CD4-positive, CD25-positive, alpha-beta regulatory T cell (primary cell): ENCODE measurements around the gene KSR2. TPM values are rescaled to one million over a fixed set of nuclear protein-coding genes. Genes with fewer than 3 reads are reported as not detected.

Experiments
- ATAC-seq, 2 donors: fragments of 150-1000 bp; cut with Tn5 transposase; one replicate each; pipeline ENCODE4 v1.10.0; 2021; ENCODE audit warnings: low read depth in 2 of 2, moderate number of reproducible peaks in 2 of 2, moderate library complexity in 1 of 2
- DNase-seq, 3 donors: peaks; one replicate each; pipeline versions ENCODE4 v3.0.0 to v3.0.0-alpha.2; 2012 to 2022; ENCODE audit warnings: mixed read lengths in 1 of 3
- H3K27ac ChIP-seq: one replicate; pipeline ENCODE4 v1.7.0; 2013; ENCODE audit warnings: mild to moderate bottlenecking, low read length; ENCODE audit not compliant: insufficient read depth, poor library complexity, severe bottlenecking
- H3K27me3 ChIP-seq: one replicate; pipeline ENCODE4 v1.7.0; 2013; ENCODE audit warnings: low read length; ENCODE audit not compliant: control insufficient read depth, insufficient read depth
- H3K36me3 ChIP-seq: one replicate; pipeline ENCODE4 v1.7.0; 2013; ENCODE audit warnings: mild to moderate bottlenecking, low read length, moderate library complexity; ENCODE audit not compliant: control insufficient read depth, insufficient read depth
- H3K4me1 ChIP-seq: 2 replicates; pipeline ENCODE4 v1.7.0; 2013; ENCODE audit warnings: mild to moderate bottlenecking, low read length; ENCODE audit not compliant: insufficient read depth, control insufficient read depth, poor library complexity, severe bottlenecking
- H3K4me3 ChIP-seq: one replicate; pipeline ENCODE4 v1.7.0; 2013; ENCODE audit warnings: low read depth, mild to moderate bottlenecking, low read length, moderate library complexity
- H3K9me3 ChIP-seq, 2 experiments: 1 replicate in 1 of 2; 2 replicates in 1 of 2; pipeline ENCODE4 v1.7.0; 2013; ENCODE audit warnings: low read length in 2 of 2, mild to moderate bottlenecking in 1 of 2, moderate library complexity in 1 of 2; ENCODE audit not compliant: control insufficient read depth in 2 of 2
- H3K27ac Mint-ChIP-seq, 3 donors: one replicate each; pipeline ENCODE4 v1.8.0; 2020 to 2022; ENCODE audit warnings: mild to moderate bottlenecking in 3 of 3, mixed read lengths in 3 of 3, moderate library complexity in 2 of 3
- H3K27me3 Mint-ChIP-seq: one replicate; pipeline ENCODE4 v1.8.0; 2022; ENCODE audit warnings: mild to moderate bottlenecking, mixed read lengths
- H3K36me3 Mint-ChIP-seq: one replicate; pipeline ENCODE4 v1.8.0; 2020; ENCODE audit warnings: mixed read lengths
- H3K4me1 Mint-ChIP-seq, 4 donors: one replicate each; pipeline ENCODE4 v1.8.0; 2020 to 2022; ENCODE audit warnings: mixed read lengths in 4 of 4, mild to moderate bottlenecking in 1 of 4
- H3K4me3 Mint-ChIP-seq, 4 donors: one replicate each; pipeline ENCODE4 v1.8.0; 2020 to 2022; ENCODE audit warnings: mild to moderate bottlenecking in 4 of 4, mixed read lengths in 4 of 4, moderate library complexity in 3 of 4
- H3K9me3 Mint-ChIP-seq, 7 donors: one replicate each; pipeline ENCODE4 v1.8.0; 2020 to 2022; ENCODE audit warnings: mixed read lengths in 7 of 7, mild to moderate bottlenecking in 3 of 7, moderate library complexity in 2 of 7
- polyA plus RNA-seq, 4 donors: library from polyadenylated mRNA; unstranded; fragments of 300-500 nt; fragmentation: Illumina TruSeq; gene quantifications; one replicate each; pipeline ENCODE4 v1.2.3, GENCODE V29; 2021
- total RNA-seq: library from RNA; stranded (reverse); gene quantifications from one replicate; pipeline ENCODE4 v1.2.3, GENCODE V29; 2022

KSR2 gene
- total and polyA plus RNA-seq, 5 donors from 2014 or later = 0.20 TPM; not detected in 4

- Mint-ChIP-seq H3K36me3 (no peaks in the 10 kb centered on the region), H3K27me3 (peaks cover 4% of the 10 kb centered on the region), H3K4me3 (no peak overlapping the region), H3K27ac (no peak overlapping the region), H3K9me3 (peaks cover 0 to 7% (median 1%) of the 10 kb centered on the region in 7 donors), H3K4me1 (peaks cover 0 to 7% (median 0%) of the 10 kb centered on the region in 4 donors)
- ATAC-seq = no peak
- Histone ChIP-seq H3K27me3 (no peaks in the 10 kb centered on the region), H3K9me3 (no peaks in the 10 kb centered on the region), H3K36me3 (no peaks in the 10 kb centered on the region), H3K4me1 (no peaks in the 10 kb centered on the region), H3K4me3 (no peak overlapping the region), H3K27ac (no peak overlapping the region)
- DNase-seq = no peak
Measured at GRCh38 chr12:117885211-117885610, 83.6 kb downstream of the KSR2 start.

- H3K9me3 ChIP-seq = no peaks in the 10 kb centered on the region
- ATAC-seq (no peak), DNase-seq (no peak)
- no peak overlapping the region for H3K4me3 ChIP-seq
- Mint-ChIP-seq H3K4me1 (peaks cover 0 to 7% (median 0%) of the 10 kb centered on the region in 4 donors), H3K9me3 (peaks cover 0 to 7% (median 1%) of the 10 kb centered on the region in 7 donors), H3K27me3 (peaks cover 4% of the 10 kb centered on the region), H3K27ac (no peak overlapping the region), H3K4me3 (no peak overlapping the region), H3K36me3 (no peaks in the 10 kb centered on the region)
- no peak overlapping the region for H3K27ac ChIP-seq
- H3K4me1 ChIP-seq = no peaks in the 10 kb centered on the region
- no peaks in the 10 kb centered on the region for H3K27me3 ChIP-seq
- no peaks in the 10 kb centered on the region for H3K36me3 ChIP-seq
Measured at GRCh38 chr12:117884161-117884560, 84.6 kb downstream of the KSR2 start.

- DNase-seq = no peak
- H3K27me3 Mint-ChIP-seq = peaks cover 10% of the 10 kb centered on the region
- no peaks in the 10 kb centered on the region for H3K36me3 Mint-ChIP-seq
- no peak overlapping the region for H3K27ac Mint-ChIP-seq
- peaks cover 0 to 7% (median 1%) of the 10 kb centered on the region in 7 donors for H3K9me3 Mint-ChIP-seq
- Histone ChIP-seq H3K4me3 (no peak overlapping the region), H3K27ac (no peak overlapping the region), H3K36me3 (no peaks in the 10 kb centered on the region), H3K9me3 (no peaks in the 10 kb centered on the region), H3K27me3 (no peaks in the 10 kb centered on the region), H3K4me1 (no peaks in the 10 kb centered on the region)
- peaks cover 0 to 3% (median 0%) of the 10 kb centered on the region in 4 donors for H3K4me1 Mint-ChIP-seq
- no peak overlapping the region for H3K4me3 Mint-ChIP-seq
- no peak for ATAC-seq
Measured at GRCh38 chr12:117882603-117883184, 86.1 kb downstream of the KSR2 start.

GRCh38 chr12:117882181-117882580, 86.6 kb downstream of the KSR2 start:
- Mint-ChIP-seq H3K4me1 (peaks cover 0 to 3% (median 0%) of the 10 kb centered on the region in 4 donors), H3K9me3 (peaks cover 0 to 7% (median 1%) of the 10 kb centered on the region in 7 donors), H3K4me3 (no peak overlapping the region), H3K36me3 (no peaks in the 10 kb centered on the region), H3K27ac (peak overlapping the region in 1 of 3 donors; percentile 60), H3K27me3 (peaks cover 10% of the 10 kb centered on the region)
- Histone ChIP-seq H3K4me3 (no peak overlapping the region), H3K4me1 (no peaks in the 10 kb centered on the region), H3K27me3 (no peaks in the 10 kb centered on the region), H3K27ac (no peak overlapping the region), H3K36me3 (no peaks in the 10 kb centered on the region), H3K9me3 (no peaks in the 10 kb centered on the region)
- no peak for DNase-seq
- ATAC-seq = no peak

GRCh38 chr12:117881517-117881916, 87.3 kb downstream of the KSR2 start:
- Mint-ChIP-seq H3K36me3 (no peaks in the 10 kb centered on the region), H3K27ac (no peak overlapping the region), H3K4me3 (no peak overlapping the region), H3K27me3 (peaks cover 10% of the 10 kb centered on the region), H3K9me3 (peaks cover 0 to 7% (median 1%) of the 10 kb centered on the region in 7 donors), H3K4me1 (peaks cover 0 to 3% (median 0%) of the 10 kb centered on the region in 4 donors)
- no peak overlapping the region for H3K27ac ChIP-seq
- ATAC-seq (no peak), DNase-seq (no peak)
- no peaks in the 10 kb centered on the region for H3K27me3 ChIP-seq
- no peak overlapping the region for H3K4me3 ChIP-seq
- no peaks in the 10 kb centered on the region for H3K36me3 ChIP-seq
- H3K4me1 ChIP-seq = no peaks in the 10 kb centered on the region
- H3K9me3 ChIP-seq = no peaks in the 10 kb centered on the region

GRCh38 chr12:117878605-117879004, 90.2 kb downstream of the KSR2 start:
- Histone ChIP-seq H3K27ac (no peak overlapping the region), H3K9me3 (no peaks in the 10 kb centered on the region), H3K27me3 (no peaks in the 10 kb centered on the region), H3K4me1 (peaks cover 9% of the 10 kb centered on the region), H3K4me3 (no peak overlapping the region), H3K36me3 (no peaks in the 10 kb centered on the region)
- Mint-ChIP-seq H3K9me3 (peaks cover 0 to 7% (median 1%) of the 10 kb centered on the region in 7 donors), H3K27me3 (peaks cover 22% of the 10 kb centered on the region), H3K4me1 (peaks cover 0 to 18% (median 6%) of the 10 kb centered on the region in 4 donors), H3K27ac (no peak overlapping the region), H3K4me3 (no peak overlapping the region), H3K36me3 (no peaks in the 10 kb centered on the region)
- DNase-seq (no peak), ATAC-seq (no peak)

GRCh38 chr12:117876436-117876816, 92.4 kb downstream of the KSR2 start:
- Mint-ChIP-seq H3K27me3 (peaks cover 24% of the 10 kb centered on the region), H3K27ac (peak overlapping the region in 1 of 3 donors; percentile 67), H3K4me3 (peak overlapping the region in 1 of 4 donors; percentile 63)

More at GRCh38 chr12:117876436-117876816, 92.4 kb downstream of the KSR2 start:
- H3K4me3 ChIP-seq = no peak overlapping the region
- H3K27me3 ChIP-seq = no peaks in the 10 kb centered on the region
- DNase-seq = no peak
- H3K36me3 Mint-ChIP-seq = no peaks in the 10 kb centered on the region
- H3K27ac ChIP-seq = no peak overlapping the region
- peaks cover 0 to 15% (median 6%) of the 10 kb centered on the region in 4 donors for H3K4me1 Mint-ChIP-seq
- peaks cover 9% of the 10 kb centered on the region for H3K4me1 ChIP-seq
- H3K36me3 ChIP-seq = no peaks in the 10 kb centered on the region
- H3K9me3 ChIP-seq = no peaks in the 10 kb centered on the region
- ATAC-seq = no peak
- H3K9me3 Mint-ChIP-seq = peaks cover 0 to 7% (median 0%) of the 10 kb centered on the region in 7 donors
